GM18858 (cell line): ENCODE results near the gene KNSTRN.

ENCODE experiments used
- ATAC-seq: cut with Tn5 transposase; IDR thresholded peaks from one replicate; pipeline ENCODE4 v1.9.1; 2021; ENCODE audit not compliant: unreplicated experiment

The KNSTRN gene

GRCh38 chr15:40397688-40398412 lies 15.3 kb downstream of the KNSTRN start:
- no peak for ATAC-seq

GRCh38 chr15:40398413-40398873 lies 15.9 kb downstream of the KNSTRN start:
- peak; percentile 73 for ATAC-seq

GRCh38 chr15:40399370-40399769 lies 16.8 kb downstream of the KNSTRN start:
- ATAC-seq, result no peak

GRCh38 chr15:40405501-40406381 lies 23.2 kb downstream of the KNSTRN start, which contains the start of gene IVD:
Gene IVD (plus strand): TSS chr15:40405795. CDS start chr15:40405828, 33 bp downstream.
- peak; percentile 88 for ATAC-seq

- ATAC-seq, result peak; percentile 42
These were observed 24.9 kb downstream of the KNSTRN start for GRCh38 chr15:40407330-40407990.

- ATAC-seq, result no peak
These were observed 26.8 kb downstream of the KNSTRN start for GRCh38 chr15:40409366-40409765.

DNA sequence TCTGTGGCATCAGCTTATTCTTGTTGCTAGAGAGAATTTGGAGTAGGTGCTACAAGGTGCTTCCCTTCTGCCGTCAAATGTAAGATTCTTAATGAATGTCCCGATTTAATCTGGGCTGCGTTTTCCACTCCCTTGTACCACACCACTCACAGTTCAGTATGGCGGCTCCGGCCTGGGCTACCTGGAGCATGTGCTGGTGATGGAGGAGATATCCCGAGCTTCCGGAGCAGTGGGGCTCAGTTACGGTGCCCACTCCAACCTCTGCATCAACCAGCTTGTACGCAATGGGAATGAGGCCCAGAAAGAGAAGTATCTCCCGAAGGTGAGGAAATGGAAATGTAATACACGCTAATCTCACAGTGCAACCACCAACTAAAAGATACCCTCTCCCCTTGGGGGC lies 28.0 kb downstream of the KNSTRN start:
- ATAC-seq, result no peak

- ATAC-seq, result no peak
These were observed 29.7 kb downstream of the KNSTRN start for GRCh38 chr15:40412095-40412759.

- no peak for ATAC-seq
These were observed 30.5 kb downstream of the KNSTRN start for GRCh38 chr15:40413036-40413435.

- no peak for ATAC-seq
These were observed 32.3 kb downstream of the KNSTRN start for GRCh38 chr15:40414816-40415215.

- no peak for ATAC-seq
These were observed 32.7 kb downstream of the KNSTRN start for GRCh38 chr15:40415226-40415625.

GRCh38 chr15:40416056-40416455 lies 33.5 kb downstream of the KNSTRN start:
- no peak for ATAC-seq

DNA sequence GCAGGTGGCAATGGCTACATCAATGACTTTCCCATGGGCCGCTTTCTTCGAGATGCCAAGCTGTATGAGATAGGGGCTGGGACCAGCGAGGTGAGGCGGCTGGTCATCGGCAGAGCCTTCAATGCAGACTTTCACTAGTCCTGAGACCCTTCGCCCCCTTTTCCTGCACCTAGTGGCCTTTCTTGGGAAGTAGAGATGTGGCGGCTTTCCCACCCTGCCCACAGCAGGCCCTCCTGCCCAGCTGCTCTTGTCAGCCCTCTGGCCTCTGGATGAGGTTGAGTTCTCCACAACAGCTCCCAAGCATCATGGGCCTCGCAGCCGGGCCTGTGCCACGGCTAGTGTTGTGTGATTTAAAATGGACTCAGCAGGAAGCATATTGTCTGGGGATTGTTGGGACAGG lies 35.6 kb downstream of the KNSTRN start:
- ATAC-seq, result no peak

DNA sequence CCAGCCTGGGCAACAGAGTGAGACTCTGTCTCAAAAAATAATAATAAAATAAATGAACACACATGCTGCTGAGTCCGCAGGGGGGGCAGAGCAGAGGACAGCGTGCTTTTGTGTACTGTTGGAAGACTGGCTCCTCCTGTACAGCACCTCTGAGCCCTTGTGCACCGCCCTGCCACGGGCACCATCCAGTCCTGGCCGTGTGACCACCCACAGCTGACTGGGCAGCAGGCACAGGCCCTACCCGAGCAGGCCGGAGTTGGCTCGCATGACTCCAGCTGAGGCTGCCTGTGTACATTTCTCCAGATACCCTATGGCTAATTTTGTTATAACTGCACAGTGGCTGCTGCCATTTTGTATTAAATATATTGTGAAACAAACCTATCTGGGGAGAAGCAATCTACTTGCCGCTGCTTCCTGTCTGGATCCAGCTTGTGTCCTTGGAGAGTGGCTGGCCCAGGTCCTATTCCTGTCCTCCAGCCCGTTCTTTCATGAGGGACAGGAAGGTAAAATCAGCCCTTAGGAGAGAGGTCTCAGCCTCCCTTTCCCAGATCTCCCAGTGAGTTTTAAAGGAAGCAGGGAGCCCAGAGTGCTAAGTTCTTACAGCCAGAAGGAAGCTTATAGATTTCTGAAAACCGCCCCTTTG lies 37.7 kb downstream of the KNSTRN start:
- ATAC-seq, result no peak

GRCh38 chr15:40420793-40421192 lies 38.3 kb downstream of the KNSTRN start:
- no peak for ATAC-seq

GRCh38 chr15:40421246-40422157 lies 39.0 kb downstream of the KNSTRN start:
- ATAC-seq, result peak; percentile 71

DNA sequence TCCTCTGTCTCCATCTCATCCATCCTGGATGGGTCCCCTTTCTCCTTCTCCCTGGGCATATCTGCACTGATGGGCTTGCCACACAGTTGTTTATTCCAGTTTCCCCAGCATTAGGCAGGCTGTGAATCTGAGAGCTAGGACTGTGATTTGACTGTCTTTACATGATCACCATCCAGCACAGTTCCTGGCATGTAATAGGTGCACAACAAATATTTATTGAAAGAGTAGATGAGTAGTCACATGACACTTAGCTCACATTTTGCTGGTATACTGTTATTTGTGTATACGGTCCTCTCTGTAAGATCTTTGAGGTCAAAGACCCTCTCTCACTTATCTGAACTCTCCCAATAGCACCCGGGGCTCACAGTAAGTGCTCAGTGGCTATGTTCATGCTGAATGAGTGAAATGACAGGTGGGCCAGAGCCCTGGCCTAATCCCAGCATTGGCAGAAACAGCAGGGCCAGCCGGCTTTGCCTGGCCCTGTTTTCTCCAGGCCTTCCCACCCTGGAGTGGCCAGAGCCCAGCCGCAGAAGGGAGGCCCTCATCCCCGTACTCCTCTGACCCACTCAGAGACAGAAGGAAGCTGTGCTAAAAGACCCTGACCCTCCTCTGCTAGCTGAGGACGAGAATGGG lies 42.1 kb downstream of the KNSTRN start:
- no peak for ATAC-seq

DNA sequence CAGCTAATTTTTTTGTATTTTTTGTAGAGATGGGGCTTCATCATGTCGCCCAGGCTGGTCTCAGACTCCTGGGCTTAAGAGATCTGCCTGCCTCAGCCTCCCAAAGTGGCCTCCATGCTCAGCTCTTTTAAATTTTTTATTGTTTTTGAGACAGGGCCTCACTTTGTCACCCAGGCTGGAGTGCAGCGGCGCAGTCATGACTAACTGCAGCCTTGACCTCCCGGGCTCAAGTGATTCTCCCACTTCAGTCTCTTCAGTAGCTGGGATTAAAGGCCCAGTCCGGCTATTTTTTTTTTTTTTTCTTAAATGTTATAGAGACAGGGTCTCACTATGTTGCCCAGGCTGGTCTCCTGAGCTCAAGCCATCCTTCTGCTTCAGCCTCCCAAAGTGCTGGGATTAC lies 43.2 kb downstream of the KNSTRN start:
- ATAC-seq, result no peak

- ATAC-seq, result no peak
These were observed 44.7 kb downstream of the KNSTRN start for GRCh38 chr15:40427188-40427587.
